Activated CD4-positive, alpha-beta T cell treated with anti-CD3 and anti-CD28 coated beads, Interleukin-10, Interleukin-2, amounts not matched to agents 100 ng/mL and 50 ng/mL, durations not matched to agents 16 hours and 8 hours (primary cell): ENCODE data around the gene CCN2.
"Not testable (repeated sequence)": the region's sequence is repeated elsewhere in the genome, so short reads cannot be mapped to it uniquely, and the experiment has no call there.

ENCODE experiments used
- DNase-seq: peaks from one replicate; pipeline ENCODE4 v3.0.0-alpha.2; 2020

Gene CCN2

DNA sequence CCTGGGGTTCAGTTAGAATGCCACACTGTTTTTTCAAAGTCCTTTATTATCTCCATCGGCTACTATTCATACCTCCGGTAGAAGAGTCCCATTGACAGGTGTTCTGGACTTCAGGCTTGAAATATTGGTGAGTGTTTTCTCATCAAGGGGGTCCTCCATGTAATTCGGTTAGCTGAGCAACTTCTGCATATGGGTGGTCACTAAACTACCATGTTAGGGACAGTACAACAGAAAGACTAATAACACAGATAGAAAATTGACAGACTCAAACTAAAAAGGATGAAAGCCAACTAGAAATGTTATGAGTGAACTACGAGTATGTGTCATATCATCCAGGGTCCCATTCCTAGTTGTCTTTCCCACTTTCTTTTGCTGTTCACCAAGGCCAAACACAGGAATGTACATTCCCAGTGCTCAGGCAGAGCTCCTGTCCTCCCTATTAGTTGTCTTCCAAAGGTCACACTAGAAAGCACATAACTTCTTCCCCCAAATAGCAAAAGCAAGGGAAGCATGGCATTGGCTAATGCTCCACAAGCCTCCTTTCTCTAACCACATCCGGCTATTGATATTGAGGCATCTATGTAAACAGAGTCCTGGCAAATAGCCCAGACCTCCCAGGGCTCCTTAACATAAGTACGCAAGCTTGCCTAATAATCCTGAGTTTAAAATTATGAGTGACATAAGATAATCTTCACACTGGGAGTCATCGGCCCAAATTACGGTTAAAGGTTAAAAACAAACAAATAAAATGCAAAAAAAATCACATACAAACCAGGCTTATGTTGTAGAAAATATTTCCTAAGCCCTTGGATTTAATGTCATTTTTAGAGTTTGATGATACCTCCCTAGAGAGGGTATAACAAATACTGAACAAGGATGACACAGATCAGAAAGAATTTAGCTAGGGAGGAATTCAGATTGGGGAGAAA, 13.2 kb downstream of the CCN2 start:
- no peak for DNase-seq

DNA sequence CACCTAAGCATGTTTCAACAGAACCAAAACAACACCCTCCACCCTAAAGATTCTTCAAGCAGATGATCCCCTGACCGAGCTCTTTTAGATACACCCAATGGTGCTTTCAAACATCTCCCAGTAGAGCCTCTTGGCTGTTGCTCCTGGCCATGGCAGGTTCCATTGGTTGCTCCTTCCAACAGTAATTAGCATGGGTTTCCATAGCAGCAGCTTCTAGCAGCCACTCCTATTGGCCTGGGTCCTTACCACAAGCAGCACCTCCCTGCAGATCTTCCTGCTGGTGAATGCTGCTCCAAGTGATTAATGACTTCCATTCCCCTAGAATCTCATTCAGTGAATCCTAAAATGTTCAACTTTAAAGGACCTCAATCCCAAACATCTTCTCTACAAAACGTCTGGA, 13.9 kb downstream of the CCN2 start:
- no peak for DNase-seq

DNA sequence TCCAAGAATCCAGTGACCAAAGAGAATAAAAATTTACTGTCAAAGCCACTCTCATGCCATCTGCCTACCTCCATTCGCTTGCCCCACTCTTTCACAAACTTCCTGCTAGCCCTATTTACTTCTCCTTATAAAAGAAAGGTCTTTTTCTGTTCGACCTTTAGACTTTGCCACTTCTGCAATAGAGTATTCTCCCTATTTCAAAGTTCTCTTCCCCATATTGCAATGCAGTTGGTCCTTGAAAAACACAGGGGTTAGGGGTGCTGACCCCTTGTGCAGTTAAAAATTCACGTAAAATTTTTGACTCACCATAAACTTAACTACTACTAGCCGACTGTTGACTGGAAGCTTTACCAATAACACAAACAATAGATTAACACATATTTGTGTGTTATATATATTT, 15.0 kb downstream of the CCN2 start:
- no peak for DNase-seq

DNA sequence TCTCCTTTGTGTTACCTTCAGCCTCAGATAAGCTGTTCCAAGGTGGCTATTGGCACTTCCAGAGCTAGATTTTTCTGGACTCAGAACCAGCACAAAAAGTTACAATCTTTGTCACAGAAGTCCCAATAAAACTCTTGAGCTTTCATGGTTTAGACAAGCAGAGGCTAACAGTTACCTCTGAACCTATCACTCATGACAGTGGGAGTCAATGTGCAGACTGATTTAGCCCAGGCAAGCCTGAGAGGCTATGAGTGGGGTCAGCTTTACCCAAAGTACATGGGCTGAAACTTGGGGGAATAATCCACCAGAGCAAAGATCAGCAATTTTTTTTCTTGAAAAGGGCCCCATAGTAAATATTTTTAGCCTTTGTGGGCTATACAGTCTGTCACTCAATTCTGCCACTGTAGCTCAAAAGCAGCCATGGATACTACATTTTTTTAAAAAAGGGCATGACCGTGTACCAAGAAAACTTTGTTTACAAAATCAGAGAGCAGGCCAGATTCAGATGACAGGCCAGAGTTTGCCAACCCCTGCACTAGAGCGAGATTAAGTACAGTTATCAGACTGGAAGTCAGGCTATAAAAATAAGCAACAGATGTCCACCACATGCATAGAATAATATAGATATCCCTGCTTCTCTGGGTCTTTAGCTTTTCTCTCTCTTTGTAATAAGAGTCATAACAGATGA, 20.0 kb downstream of the CCN2 start:
- no peak for DNase-seq

DNA sequence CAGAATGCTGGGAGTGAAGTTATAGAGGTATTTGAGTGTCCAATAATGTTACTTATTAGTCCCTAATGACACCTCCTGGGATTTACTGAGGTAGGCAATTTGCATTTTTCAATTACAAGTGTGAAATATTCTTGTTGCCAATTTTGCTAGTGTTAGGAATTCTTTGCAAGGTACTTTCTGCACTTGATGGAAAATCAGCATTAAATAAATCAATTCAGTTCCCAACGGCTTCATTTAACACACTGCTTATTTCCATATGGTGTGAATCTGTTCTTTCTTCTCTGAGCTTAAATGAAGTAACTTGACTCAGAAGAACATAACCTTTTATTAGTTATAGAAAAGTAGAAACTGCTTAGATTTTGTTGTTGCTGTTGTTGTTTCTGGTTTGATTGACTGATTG, 21.2 kb downstream of the CCN2 start:
- DNase-seq, result no peak

DNA sequence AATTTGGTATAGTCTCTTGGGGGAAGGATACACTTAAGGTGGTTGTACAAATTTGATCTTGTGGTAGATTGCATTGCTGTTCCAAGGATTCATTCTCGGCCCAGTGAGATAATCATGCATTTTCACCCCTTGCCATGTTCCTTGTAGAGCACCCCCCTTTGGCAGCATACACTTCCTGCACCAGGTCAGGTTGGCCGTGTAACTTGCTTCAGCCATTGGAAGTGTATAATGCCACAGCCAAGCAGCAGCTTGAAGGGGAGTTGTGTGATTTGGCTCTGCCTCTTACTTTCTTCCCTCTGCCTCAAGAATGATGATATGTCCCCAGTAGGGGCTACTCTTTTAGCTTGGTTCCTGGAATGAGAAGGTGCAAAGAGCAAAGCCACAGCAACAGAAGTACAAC, 21.9 kb downstream of the CCN2 start:
- DNase-seq, result no peak

DNA sequence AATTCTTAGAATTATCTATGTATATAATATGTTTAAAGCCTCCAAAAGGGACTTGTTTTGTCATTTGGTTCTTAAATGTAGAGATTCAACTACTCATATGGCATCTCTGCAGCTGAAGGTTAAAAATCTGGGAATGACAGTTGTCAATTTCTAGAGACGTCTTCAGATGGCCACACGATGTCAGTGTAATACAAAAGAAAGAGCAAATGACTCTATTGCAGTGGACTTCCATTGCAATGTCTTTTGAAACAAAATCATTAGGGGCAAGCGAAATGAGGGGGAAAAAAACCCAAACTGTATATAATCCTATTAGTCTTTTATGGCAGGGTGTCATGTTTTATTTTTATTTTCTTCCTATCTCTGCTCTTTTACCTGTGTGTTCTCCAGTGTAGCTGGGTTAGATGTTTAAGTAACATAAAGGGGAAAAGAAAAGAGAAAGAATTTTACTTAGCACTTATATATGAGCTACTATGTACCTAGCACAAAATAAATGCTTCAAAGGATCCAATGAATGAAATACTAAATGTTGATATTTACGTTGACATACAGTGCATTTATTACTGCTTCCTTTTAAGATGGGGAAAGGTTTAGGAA, 26.2 kb downstream of the CCN2 start:
- DNase-seq, result peak; percentile 7

DNA sequence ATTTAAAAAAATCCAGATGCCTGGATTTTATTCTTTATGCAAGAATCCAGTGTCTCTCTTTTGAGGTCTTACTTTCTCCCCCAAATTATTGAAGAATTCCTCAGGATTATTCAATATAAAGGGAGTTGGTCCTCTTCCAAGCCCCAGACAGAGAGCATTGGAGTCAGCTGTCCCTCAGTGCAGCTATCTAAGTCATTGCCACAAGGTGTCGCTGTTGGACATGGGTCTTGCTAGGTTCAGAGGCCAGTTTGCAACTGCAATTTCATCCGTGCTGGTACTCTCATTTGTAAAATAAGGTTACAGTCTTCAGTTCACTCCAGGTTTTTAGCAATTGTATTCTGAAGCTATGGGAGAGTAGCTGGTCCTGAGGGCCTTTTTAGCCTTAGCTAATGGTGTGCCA, 27.8 kb downstream of the CCN2 start:
- DNase-seq, result peak; percentile 59

DNA sequence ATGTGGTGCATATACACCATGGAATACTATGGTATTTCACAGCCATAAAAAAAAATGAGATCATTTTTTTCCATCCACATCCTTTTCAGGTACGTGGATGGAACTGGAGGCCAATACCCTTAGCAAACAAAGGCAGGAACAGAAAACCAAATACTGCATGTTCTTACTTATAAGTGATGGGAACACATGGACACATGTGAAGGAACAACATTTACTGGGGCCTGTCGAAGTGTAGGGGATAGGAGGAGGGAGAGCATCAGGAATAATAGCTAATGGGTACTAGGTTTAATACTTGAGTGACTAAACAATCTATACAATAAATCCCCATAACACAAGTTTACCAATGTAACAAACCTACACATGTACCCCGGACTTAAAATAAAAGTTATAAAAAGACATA, 30.5 kb downstream of the CCN2 start:
- DNase-seq, result no peak

DNA sequence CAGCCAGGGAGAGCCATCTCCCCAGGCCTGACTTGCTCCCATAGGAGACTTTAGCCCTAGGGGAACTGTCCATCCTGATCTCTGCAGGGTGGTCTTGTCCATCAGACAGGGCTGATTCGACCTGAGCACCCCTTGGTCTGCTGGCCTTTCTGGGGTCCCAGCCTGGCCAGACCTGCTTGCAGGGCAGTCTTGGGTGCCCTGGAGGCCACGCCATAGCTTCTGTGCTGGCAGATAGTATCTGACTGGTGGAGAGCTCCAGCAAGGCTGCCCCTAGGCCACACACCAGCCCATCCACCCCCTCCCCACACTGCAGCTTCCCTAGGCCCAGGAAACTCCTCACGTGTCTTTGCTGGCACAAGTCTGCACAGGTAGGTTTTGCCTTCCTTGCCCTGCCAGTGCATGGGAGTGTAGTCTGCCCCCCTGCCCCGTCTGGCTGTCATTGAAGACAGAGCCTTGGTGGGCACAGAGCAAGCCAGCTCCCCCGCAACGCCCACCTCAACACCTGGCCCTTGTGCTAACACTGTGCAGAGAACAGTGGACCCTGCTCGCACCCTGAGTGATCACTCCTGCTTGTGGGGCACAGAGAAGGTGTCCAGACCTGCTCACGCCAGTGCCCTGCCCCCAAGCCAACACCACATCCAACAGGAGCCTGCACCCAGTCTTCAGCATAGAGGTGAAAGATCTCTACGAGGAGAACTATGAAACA, 32.4 kb downstream of the CCN2 start:
- DNase-seq, result no peak

DNA sequence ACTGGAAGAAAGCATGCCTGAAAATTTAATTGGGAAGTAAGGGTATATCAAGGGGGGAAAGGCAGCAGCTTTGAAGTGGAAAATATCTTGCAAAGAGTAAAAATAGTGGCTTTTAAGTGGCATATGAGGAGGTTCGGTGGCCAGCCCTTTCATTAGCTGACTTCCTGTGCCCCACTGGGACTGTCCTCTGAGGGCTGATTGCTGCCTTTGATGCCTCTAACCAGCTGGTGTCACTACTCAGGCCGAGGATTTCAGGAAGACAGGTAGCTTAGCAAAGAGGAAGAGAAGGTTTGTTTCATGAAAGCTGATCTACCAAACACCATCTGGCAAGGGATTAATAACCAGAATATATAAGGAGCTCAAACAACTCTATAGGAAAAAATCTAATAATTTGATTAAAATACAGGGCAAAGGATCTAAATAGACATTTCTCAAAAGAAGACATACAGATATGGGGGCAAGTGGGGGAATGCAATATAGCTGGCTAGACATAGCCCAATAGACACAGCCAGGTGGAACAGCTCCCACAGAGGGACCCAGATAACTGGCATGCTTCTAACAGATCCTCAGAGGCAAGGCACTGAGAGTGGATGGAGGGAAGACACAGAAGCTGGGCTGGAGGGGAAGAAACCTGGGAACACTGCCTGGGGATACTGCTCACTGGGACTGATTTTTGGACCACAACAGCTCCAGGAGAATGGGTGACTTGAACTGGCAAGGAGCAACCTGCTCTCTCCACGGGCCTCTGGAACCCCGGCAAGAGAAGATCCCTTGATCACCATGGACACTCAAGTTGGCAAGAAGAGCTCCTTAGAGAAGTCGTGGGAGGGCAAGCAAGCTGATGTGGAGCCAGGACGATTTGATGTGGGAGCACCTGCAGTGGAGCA, 33.2 kb downstream of the CCN2 start:
- DNase-seq, result no peak

DNA sequence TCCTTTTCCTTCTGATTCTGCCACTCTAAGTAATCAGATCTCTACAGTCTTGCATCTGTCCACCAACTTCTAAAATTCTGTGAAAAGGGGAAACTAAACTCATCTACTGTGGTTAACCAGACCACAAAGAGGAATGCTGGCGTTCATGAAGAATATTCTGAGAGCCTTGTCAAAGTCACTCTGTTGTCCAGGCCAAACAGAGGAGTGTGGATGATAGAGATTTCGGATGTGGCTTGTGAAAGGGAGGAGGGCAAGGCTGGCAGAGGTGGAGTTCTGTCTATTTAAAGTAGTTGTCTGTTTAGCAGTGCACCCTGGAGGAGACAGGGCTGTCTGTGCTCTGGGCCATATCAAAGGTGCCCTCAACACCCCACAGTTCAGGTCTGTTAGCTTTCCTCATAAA, 33.9 kb downstream of the CCN2 start:
- no peak for DNase-seq

DNA sequence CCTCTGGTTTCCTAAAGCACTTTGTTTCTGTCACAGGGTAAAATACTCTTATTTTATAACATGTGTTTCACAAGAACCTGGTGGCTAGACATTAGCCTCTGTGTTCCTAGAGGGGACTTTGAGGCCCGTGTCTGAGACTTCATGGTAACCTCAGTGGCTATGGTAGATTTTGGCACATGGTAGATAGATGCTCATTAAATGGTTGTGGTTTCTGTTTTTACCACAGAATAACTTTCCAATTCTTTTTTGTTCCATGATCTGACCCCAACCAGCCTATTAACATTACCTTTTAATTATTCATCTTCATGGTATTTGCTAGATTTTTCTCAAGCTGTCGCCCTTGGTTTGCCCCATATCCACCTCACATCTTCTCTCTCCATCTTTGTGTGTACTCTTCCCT, 34.3 kb downstream of the CCN2 start:
- DNase-seq, result no peak

DNA sequence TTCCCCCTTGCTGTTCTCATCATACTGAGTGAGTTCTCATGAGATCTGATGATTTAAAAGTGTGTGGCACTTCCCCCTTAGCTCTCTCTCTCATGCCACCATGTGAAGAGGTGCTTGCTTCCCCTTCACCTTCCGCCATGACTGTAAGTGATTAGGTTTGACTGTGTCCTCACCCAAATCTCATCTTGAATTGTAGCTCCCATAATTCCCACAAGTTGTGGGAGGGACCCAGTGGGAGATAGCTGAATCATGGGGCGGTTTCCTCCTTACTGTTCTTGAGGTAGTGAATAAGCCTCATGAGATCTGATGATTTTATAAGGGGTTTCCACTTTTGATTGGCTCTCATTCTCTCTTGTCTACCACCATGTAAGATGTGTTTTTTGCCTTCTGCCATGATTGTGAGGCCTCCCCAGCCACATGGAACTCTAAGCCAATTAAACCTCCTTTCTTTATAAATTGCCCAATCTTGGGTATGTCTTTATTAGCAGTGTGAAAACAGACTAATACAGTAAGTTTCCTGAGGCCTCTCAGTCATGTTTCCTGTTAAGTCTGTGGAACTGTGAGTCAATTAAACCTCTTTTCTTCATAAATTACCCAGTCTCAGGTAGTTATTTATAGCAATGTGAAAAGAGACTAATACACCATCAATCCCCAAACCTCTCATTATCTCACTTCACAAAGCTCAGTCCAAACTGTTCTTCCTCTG, 34.9 kb downstream of the CCN2 start:
- not testable (repeated sequence) for DNase-seq

DNA sequence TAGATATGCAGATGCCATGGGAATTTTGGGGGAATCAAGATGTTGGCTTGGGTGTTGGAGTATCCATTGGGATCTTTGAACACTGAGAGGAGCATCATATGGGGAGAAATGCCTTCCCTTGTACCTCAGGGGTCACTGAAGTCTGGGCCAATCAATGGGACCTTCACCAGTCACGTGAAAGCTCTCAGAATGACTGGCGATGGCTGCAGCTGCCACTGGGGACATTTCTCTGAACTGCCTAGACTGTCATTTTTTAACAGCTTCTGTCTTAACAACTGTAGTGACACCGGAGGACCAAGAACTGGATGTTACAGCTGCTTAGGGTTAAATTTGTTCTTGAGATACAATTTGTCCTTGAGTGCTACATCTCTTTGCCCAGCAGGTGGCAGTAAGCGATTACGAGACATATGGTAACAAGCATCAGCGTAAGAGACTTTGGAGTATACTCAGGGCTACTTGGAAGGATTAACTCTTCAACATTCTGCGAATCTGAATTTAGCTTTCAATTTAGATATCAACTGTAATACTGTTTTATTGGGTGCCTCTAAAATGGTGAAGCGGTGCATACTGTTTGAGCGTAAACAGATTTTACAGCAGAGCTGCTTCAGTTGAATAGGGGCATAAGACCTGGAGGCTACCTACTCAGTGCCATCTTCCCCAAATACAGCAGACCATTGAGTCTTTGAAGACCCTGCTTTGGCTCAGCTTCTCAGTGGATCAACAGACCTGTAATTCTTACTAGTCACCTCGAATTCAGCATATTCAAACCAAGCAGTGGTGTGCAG, 36.0 kb downstream of the CCN2 start:
- peak; percentile 64 for DNase-seq

DNA sequence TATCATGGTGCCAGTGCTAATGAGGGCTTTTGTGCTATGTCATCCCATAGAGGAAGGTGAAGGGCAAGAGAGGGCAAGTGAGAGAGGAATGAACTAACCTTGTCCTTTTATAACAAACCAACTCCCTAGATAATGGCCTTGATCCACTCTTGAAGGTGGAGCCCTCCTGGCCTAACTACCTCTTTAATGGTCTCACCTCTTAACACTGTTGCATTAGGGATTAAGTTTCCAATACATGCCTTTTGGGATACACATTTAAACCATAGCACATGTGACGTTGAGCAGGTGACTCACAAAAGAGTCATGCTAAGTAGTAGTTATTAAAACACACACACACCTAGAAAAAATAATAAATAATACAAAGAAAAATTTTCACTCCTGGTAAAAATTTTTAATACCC, 36.9 kb downstream of the CCN2 start:
- no peak for DNase-seq

DNA sequence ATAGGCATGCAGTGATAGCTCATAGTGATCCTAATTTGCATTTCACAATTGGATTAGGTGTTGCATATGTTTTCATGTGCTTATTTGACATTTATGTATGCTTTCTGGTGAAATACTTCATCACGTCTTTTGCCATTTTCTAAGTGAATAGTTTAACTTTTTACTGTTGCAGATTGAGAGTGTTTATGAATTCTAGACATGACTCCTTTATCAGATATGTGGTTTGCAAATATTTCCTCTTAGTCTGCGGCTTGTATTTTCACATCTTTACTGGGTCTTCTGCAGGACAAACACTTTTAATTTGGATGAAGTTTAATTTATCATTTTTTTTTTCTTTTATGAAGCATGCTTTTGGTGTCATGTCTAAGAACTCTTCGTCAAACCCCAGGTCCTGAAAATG, 39.2 kb downstream of the CCN2 start:
- no peak for DNase-seq

DNA sequence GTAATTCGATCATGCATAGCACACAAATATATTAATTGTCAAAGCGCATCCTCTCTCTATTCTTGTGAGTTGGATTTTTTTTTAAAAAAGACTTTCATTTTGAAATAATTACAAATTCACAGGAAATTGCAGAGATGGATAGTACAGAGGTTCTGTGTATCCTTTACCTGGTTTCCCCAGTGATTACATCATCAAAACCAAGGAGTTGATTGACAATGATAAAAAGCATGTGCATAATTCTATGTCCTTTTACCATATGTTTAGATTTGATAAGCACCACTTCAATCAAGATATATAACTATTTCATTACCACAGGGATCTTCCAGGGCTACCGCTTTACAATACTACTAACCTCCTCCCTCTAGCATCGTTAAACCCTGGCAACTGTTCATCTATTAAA, 40.2 kb downstream of the CCN2 start:
- DNase-seq, result no peak

DNA sequence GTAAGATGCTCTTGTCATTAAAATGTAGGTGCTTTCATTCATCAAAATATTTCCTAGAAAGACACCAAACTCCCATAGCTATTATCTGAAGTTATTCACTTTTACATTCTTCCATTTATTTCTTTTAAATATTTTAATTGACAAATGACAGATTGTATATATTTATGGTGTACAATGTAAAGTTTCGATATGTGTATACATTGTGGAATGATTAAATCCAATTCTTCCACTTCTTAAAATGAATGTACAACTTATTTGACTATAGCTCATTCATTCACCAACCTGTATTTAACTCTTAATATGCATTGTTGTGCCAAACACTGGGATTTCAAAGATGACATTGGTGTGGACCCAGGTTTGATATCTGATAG, 41.0 kb downstream of the CCN2 start:
- no peak for DNase-seq

DNA sequence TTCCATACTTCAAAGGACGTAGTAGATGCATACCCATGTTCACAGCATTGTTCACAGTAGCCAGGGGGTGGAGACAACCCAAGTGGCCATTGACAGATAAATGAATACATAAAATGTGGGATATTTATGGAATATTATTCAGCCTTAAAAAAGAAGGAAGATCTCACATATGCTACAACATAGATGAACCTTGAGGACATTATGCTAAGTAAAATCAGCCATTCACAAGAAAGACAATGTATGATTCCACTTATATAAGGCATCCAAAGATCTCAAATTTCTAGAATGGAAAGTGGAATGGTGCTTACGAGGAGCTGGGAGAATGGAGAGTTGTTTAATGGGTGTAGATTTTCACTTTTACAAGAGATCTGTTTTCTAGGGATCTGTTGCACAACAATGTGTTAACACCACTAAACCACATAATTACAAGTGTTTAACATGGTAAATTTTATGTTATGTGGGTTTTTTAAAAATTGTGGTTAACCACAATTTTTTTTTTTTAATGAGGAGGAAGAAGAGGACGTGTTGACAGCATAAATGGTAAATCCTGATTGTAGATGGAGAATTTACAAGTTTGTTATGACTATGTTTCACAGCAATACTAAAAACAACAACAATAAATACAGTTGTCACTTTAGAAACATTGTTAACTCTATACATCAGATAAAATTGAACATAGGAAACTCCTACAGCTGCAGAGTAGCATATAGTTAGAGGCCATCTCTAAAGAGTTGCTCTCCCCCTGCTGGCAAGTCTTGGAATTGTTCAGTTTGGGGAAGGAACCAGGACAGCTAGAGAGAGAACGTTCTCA, 41.6 kb downstream of the CCN2 start:
- peak; percentile 78 for DNase-seq
